SK-N-SH treated with all-trans-retinoic acid at 6 μM for 48 hours (cell line): Measurements from ENCODE around the gene IL22RA2.

ENCODE experiments used
- ARNTL ChIP-seq: fragments of 450-650 bp; formaldehyde crosslinking; IDR thresholded peaks from 2 replicates; pipeline ENCODE4 v1.5.0; 2020; ENCODE audit warnings: low read depth, mild to moderate bottlenecking, moderate library complexity, borderline replicate concordance
- CSDC2 ChIP-seq: fragments of 250-450 bp; sonication (Bioruptor Pico); IDR thresholded peaks from 2 replicates; pipeline ENCODE4 v1.5.0; 2020; ENCODE audit warnings: mild to moderate bottlenecking, moderate library complexity
- ESRRG ChIP-seq: fragments of 250-450 bp; sonication (Bioruptor Pico); IDR thresholded peaks from 2 replicates; pipeline ENCODE4 v1.6.1; 2021; ENCODE audit warnings: mild to moderate bottlenecking
- GLIS3 ChIP-seq: fragments of 250-450 bp; sonication (Bioruptor Pico); IDR thresholded peaks from 2 replicates; pipeline ENCODE4 v1.5.0; 2020; ENCODE audit warnings: mild to moderate bottlenecking, moderate library complexity
- ISL1 ChIP-seq: fragments of 250-450 bp; sonication (Bioruptor Pico); IDR thresholded peaks from 2 replicates; pipeline ENCODE4 v2.1.2; 2022; ENCODE audit warnings: mild to moderate bottlenecking, moderate library complexity
- SNAI2 ChIP-seq: fragments of 250-450 bp; sonication (Bioruptor Pico); IDR thresholded peaks from 2 replicates; pipeline ENCODE4 v1.5.0; 2020; ENCODE audit warnings: mild to moderate bottlenecking, moderate library complexity
- TCF4 ChIP-seq: fragments of 250-450 bp; sonication (Bioruptor Pico); IDR thresholded peaks from 2 replicates; pipeline ENCODE4 v1.8.0; 2021; ENCODE audit warnings: mild to moderate bottlenecking, moderate library complexity, borderline replicate concordance
- ZFP3 ChIP-seq: fragments of 250-450 bp; sonication (Bioruptor Pico); IDR thresholded peaks from 2 replicates; pipeline ENCODE4 v1.5.0; 2020; ENCODE audit warnings: mild to moderate bottlenecking, moderate library complexity
- ZFP30 ChIP-seq: fragments of 450-650 bp; formaldehyde crosslinking; IDR thresholded peaks from 2 replicates; pipeline ENCODE4 v1.5.0; 2022; ENCODE audit warnings: mild to moderate bottlenecking, moderate library complexity
- ZNF70 ChIP-seq: fragments of 450-650 bp; formaldehyde crosslinking; IDR thresholded peaks from 2 replicates; pipeline ENCODE4 v1.5.0; 2020; ENCODE audit warnings: mild to moderate bottlenecking, moderate library complexity
- TF ChIP-seq, protein P1 (sequence below): fragments of 250-450 bp; sonication (Bioruptor Pico); IDR thresholded peaks from 2 replicates; pipeline ENCODE4 v1.5.1; 2021; ENCODE audit warnings: mild to moderate bottlenecking, moderate library complexity
- TF ChIP-seq, protein P2 (sequence below): fragments of 250-450 bp; sonication (Bioruptor Pico); IDR thresholded peaks from 2 replicates; pipeline ENCODE4 v1.8.0; 2021; ENCODE audit warnings: low read depth, mild to moderate bottlenecking, moderate library complexity, borderline replicate concordance

- TF ChIP-seq ARNTL (CRISPR knock-in tag): no peak
- TF ChIP-seq CSDC2 (CRISPR knock-in tag): no peak
- TF ChIP-seq ISL1 (CRISPR knock-in tag): no peak
- TF ChIP-seq, protein P1, sequence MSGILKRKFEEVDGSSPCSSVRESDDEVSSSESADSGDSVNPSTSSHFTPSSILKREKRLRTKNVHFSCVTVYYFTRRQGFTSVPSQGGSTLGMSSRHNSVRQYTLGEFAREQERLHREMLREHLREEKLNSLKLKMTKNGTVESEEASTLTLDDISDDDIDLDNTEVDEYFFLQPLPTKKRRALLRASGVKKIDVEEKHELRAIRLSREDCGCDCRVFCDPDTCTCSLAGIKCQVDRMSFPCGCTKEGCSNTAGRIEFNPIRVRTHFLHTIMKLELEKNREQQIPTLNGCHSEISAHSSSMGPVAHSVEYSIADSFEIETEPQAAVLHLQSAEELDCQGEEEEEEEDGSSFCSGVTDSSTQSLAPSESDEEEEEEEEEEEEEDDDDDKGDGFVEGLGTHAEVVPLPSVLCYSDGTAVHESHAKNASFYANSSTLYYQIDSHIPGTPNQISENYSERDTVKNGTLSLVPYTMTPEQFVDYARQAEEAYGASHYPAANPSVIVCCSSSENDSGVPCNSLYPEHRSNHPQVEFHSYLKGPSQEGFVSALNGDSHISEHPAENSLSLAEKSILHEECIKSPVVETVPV (CRISPR knock-in tag): no peak
- no peak for TF ChIP-seq SNAI2 (CRISPR knock-in tag)
- TF ChIP-seq ZFP3 (CRISPR knock-in tag): no peak
- TF ChIP-seq ESRRG: no peak
- TF ChIP-seq GLIS3 (CRISPR knock-in tag): no peak
- no peak for TF ChIP-seq ZNF70 (CRISPR knock-in tag)
- no peak for TF ChIP-seq TCF4 (CRISPR knock-in tag)
- TF ChIP-seq ZFP30 (CRISPR knock-in tag): no peak
- TF ChIP-seq, protein P2, sequence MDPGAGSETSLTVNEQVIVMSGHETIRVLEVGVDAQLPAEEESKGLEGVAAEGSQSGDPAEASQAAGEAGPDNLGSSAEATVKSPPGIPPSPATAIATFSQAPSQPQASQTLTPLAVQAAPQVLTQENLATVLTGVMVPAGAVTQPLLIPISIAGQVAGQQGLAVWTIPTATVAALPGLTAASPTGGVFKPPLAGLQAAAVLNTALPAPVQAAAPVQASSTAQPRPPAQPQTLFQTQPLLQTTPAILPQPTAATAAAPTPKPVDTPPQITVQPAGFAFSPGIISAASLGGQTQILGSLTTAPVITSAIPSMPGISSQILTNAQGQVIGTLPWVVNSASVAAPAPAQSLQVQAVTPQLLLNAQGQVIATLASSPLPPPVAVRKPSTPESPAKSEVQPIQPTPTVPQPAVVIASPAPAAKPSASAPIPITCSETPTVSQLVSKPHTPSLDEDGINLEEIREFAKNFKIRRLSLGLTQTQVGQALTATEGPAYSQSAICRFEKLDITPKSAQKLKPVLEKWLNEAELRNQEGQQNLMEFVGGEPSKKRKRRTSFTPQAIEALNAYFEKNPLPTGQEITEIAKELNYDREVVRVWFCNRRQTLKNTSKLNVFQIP (CRISPR knock-in tag): no peak
Observed at GRCh38 chr6:137121401-137121997, 51.9 kb downstream of the IL22RA2 start.
